Thyroid gland (tissue), 4 donors: ENCODE results near the gene LGR6. TPM values are rescaled to one million over a fixed set of nuclear protein-coding genes. Genes with fewer than 3 reads are reported as not detected.
A peak's percentile ranks its signal among the peaks of the same experiment; 100 is the strongest.
"Not testable (repeated sequence)": the region's sequence is repeated elsewhere in the genome, so short reads cannot be mapped to it uniquely, and the experiment has no call there.

Experiments
- DNase-seq, 2 donors: peaks; one replicate each; pipeline ENCODE4 v3.0.0-alpha.2; 2019
- H3K27ac ChIP-seq, 3 donors: fragments of 200-600 bp; sonication (generic); 1 replicate in 2 of 3; 2 replicates in 1 of 3; pipeline ENCODE4 v1.5.1; 2016 to 2019; ENCODE audit warnings: mild to moderate bottlenecking in 1 of 3, moderate library complexity in 1 of 3
- H3K27me3 ChIP-seq: fragments of 200-600 bp; sonication (generic); one replicate; pipeline ENCODE4 v1.5.1; 2019
- H3K36me3 ChIP-seq, 2 donors: fragments of 200-600 bp; sonication (generic); one replicate each; pipeline ENCODE4 v1.5.1; 2016 to 2019
- H3K4me1 ChIP-seq, 2 donors: fragments of 200-600 bp; sonication (generic); one replicate each; pipeline ENCODE4 v1.5.1; 2017 to 2019
- H3K4me3 ChIP-seq, 3 donors: fragments of 200-600 bp; sonication (generic); replicated peaks in 1 of 3; 1 replicate in 2 of 3; 2 replicates in 1 of 3; pipeline ENCODE4 v1.5.1; 2016; ENCODE audit warnings: mild to moderate bottlenecking in 1 of 3
- H3K9me3 ChIP-seq: fragments of 200-600 bp; sonication (generic); one replicate; pipeline ENCODE4 v1.5.1; 2017
- CTCF ChIP-seq, 6 experiments: fragments of 200-600 bp in 3 of 6; fragments of 450-650 bp in 3 of 6; sonication (generic) in 3 of 6; IDR thresholded peaks; one replicate each; pipeline ENCODE4 v1.5.1; 2016 to 2019; ENCODE audit warnings: antibody characterized with exemption in 6 of 6, mild to moderate bottlenecking in 2 of 6, inconsistent platforms in 1 of 6, moderate library complexity in 1 of 6
- POLR2A ChIP-seq, 2 donors: fragments of 450-650 bp; IDR thresholded peaks; one replicate each; pipeline ENCODE4 v1.6.1; 2017; ENCODE audit warnings: antibody characterized with exemption in 2 of 2, mild to moderate bottlenecking in 2 of 2, moderate library complexity in 1 of 2
- WGBS, 2 donors: methylation state at CpG; one replicate each; pipeline ENCODE4 v1.1.5; 2017; 5-methylcytosine and 5-hydroxymethylcytosine counted together
- intact Hi-C: fragments of 100-400 bp; cut with DNase I; formaldehyde crosslinking; loops from one replicate; pipeline ENCODE4 v1.15.1; 2023
- total RNA-seq, 4 donors: library from RNA; depleted of rRNA; stranded (reverse); fragments of >200 nt; gene quantifications; one replicate each; pipeline ENCODE4 v1.2.3, GENCODE V29; 2016

Gene LGR6
- total RNA-seq, 4 donors from 2014 or later = 2.8 to 7.0 (median 4.5) TPM

DNA sequence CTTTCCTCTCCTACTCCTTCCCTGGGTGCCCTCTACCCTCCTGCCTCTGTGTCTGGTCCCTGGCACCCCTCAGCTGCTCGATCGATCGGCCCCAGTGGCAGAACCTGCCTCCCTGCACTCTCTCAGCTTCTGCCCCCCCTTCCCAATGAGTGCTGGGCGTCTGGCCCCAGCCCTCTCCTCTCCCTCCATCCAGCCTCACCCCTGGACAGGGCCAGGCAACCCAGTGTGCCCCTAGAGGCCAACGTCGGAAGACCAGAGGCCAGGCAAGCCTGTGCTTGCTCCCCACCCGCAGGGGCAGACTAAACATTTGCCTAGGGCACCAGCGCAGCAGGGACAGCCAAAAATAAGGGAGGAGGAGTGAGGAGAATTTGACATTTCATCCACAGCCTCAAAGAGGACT is 43.5 kb downstream of the LGR6 start:
- no peaks in the 10 kb centered on the region for H3K36me3 ChIP-seq
- TF ChIP-seq POLR2A (IDR thresholded peaks at IDR 0.05) = no peak
- TF ChIP-seq CTCF (IDR thresholded peaks at IDR 0.05) = peak in 3 of 6 experiments; percentile 17 to 32 (median 27)
- no peak overlapping the region for H3K27ac ChIP-seq
- no peaks in the 10 kb centered on the region for H3K9me3 ChIP-seq
- peaks cover 4 to 10% of the 10 kb centered on the region in 2 donors for H3K4me1 ChIP-seq
- intact Hi-C loops = no loop called here
- peak; percentile 30 to 34 for DNase-seq
- H3K4me3 ChIP-seq = no peak overlapping the region
- H3K27me3 ChIP-seq = no peaks in the 10 kb centered on the region
- 32 to 49% methylated on average over 7 to 8 of the region's 8 CpGs for WGBS, 2 donors

DNA sequence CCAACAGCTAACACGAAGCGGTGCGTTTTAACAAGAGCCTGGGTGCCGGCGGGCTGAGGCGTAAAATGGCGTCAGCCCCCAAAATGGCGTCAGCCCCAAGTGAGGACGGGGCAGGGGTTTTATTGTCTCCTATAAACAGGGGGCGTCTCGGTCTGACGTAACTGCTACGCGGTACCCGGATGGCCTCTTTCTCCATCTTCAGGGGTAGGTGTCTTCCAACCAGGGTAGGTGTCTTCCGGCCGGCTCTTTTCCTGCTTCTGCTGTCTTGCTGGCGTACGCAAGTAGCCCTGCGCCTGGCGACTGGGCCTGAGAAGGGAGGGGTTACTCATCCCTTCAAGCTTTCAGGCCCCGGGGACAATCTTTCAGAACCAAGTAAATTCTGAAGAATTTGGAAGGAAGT is 45.3 kb downstream of the LGR6 start:
- Histone ChIP-seq H3K9me3 (no peaks in the 10 kb centered on the region), H3K4me3 (no peak overlapping the region), H3K4me1 (peaks cover 4 to 10% of the 10 kb centered on the region in 2 donors), H3K36me3 (no peaks in the 10 kb centered on the region), H3K27me3 (no peaks in the 10 kb centered on the region), H3K27ac (no peak overlapping the region)
- no peak for TF ChIP-seq POLR2A (IDR thresholded peaks at IDR 0.05)
- TF ChIP-seq CTCF (IDR thresholded peaks at IDR 0.05) = no peak
- 94 to 95% methylated on average over 22 of the region's 22 CpGs for WGBS, 2 donors
- DNase-seq = no peak
- intact Hi-C loops = no loop called here

GRCh38 chr1:202240226-202240625 is 46.6 kb downstream of the LGR6 start:
- H3K4me1 ChIP-seq = peaks cover 4 to 10% of the 10 kb centered on the region in 2 donors
- H3K4me3 ChIP-seq, H3K36me3 ChIP-seq, H3K9me3 ChIP-seq, H3K27ac ChIP-seq, DNase-seq, H3K27me3 ChIP-seq, intact Hi-C loops: not testable (repeated sequence)
- 62 to 69% methylated on average over 3 of the region's 3 CpGs for WGBS, 2 donors

DNA sequence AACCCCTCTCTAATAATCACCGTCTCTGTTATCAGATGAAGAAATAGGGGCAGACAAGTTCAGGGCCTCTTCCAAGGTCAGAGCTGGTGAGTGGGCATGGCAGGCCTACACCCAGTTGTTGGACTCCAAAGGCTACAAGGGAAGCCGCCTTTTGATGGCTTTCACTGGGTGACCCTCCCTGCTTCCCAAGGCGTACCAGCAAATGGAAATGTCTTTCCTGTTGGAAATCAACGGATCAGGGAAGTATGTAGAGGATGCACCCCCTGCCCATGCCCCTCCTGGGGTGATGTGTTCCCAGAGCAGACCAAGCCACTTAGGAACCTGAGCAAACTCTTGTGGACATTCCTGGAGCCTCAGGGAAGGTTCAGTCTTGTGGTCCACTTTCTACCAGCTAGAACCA is 47.4 kb downstream of the LGR6 start:
- intact Hi-C loops = no loop called here
- Histone ChIP-seq H3K4me3 (no peak overlapping the region), H3K27me3 (no peaks in the 10 kb centered on the region), H3K4me1 (peaks cover 4 to 10% of the 10 kb centered on the region in 2 donors), H3K9me3 (no peaks in the 10 kb centered on the region), H3K36me3 (no peaks in the 10 kb centered on the region), H3K27ac (no peak overlapping the region)
- no peak for TF ChIP-seq CTCF (IDR thresholded peaks at IDR 0.05)
- TF ChIP-seq POLR2A (IDR thresholded peaks at IDR 0.05) = no peak
- no peak for DNase-seq
- WGBS, 2 donors = 90% methylated on average over 4 of the region's 4 CpGs

DNA sequence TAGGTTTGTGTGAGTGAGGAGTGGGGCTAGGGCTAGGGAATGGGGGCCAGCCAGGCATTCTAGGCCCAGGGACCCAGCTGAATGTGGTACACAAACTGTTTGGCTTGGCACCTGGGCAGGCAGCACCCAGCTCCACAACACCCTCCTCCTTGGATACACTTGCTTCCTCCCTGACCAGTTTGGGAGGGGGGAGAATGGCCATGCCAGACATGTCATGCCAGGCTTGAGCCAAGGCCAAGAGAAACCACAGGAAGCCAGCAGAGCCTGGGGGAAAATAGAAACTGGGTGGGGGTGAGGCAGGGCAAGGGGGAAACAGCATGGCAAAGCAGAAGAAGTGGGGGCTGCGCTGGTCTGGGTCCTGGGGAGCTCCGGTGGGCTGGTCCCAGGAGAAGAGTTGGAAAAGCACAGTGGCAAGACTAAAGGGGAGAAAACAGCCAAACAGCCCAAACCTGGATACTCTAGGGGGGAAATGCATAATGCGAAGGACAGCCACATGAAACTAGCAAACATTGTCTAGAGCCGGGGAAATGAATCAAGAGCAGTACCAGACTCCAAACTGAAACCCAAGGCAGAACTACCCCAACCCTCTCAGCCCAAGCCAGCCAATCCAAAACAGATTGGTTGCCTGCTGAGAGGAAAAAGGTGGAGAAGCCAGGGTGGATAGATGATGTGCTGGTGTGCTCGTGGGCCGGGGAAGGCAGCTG is 47.9 kb downstream of the LGR6 start:
- Histone ChIP-seq H3K4me1 (peaks cover 4 to 10% of the 10 kb centered on the region in 2 donors), H3K27me3 (no peaks in the 10 kb centered on the region), H3K36me3 (no peaks in the 10 kb centered on the region), H3K4me3 (no peak overlapping the region), H3K9me3 (no peaks in the 10 kb centered on the region), H3K27ac (no peak overlapping the region)
- TF ChIP-seq CTCF (IDR thresholded peaks at IDR 0.05) (no peak), POLR2A (IDR thresholded peaks at IDR 0.05) (no peak)
- peak; percentile 44 to 45 for DNase-seq
- intact Hi-C loops = no loop called here
- WGBS, 2 donors = 80 to 85% methylated on average over 6 of the region's 6 CpGs
